GM20000 (cell line): Measurements from ENCODE around the gene PNPLA3.
A peak's percentile ranks its signal among the peaks of the same experiment; 100 is the strongest.

Experiments
- DNase-seq: peaks from one replicate; pipeline ENCODE4 v3.0.0; 2012; ENCODE audit warnings: low spot score
- CTCF ChIP-seq: IDR thresholded peaks from 2 replicates; pipeline ENCODE4 v1.5.1; 2012; ENCODE audit warnings: mild to moderate bottlenecking, control low read depth; ENCODE audit errors: extremely low read depth, missing control alignments

PNPLA3 gene

GRCh38 chr22:43995057-43995685 lies 71.6 kb downstream of the PNPLA3 start:
- no peak for DNase-seq
- TF ChIP-seq CTCF = no peak

- DNase-seq = peak; percentile 19
- no peak for TF ChIP-seq CTCF
Measured at GRCh38 chr22:43995798-43996169, 72.2 kb downstream of the PNPLA3 start.

GRCh38 chr22:43996170-43996980 lies 72.8 kb downstream of the PNPLA3 start:
- DNase-seq = peak; percentile 82
- no peak for TF ChIP-seq CTCF

- TF ChIP-seq CTCF = no peak
- DNase-seq = no peak
Measured at GRCh38 chr22:43996981-43997265, 73.3 kb downstream of the PNPLA3 start.
